ENCODE measurements around the gene MBP.

MBP gene

GRCh38 chr18:77098538-77099174, 33.9 kb downstream of the MBP start:
- no peak for TF ChIP-seq CTCF (conservative IDR thresholded peaks at IDR 0.05; ENCODE audit: low read depth, low read length)
- H3K4me3 ChIP-seq (ENCODE audit: low read length), result no peak overlapping the region
- no peak for DNase-seq (ENCODE audit: low read depth)

DNA sequence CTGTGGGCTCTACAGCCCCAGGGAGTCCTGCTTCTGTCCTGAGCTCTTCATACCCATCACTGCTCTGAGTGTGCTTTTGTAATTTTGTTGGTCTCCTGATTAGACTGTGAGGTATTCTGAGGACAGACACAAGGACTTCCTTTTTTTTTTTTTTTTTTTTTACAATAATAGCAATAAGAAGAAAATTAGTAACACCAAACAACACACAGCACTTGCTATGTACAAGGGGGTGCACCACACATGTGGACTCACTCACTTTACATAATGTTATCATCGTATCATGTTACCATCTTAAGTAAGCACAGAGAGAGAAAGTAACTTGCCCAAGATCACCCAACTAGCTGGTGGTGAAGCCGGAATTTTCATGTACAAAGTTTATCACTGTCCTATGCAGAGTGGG, 34.6 kb downstream of the MBP start:
- no peak for TF ChIP-seq CTCF (conservative IDR thresholded peaks at IDR 0.05; ENCODE audit: low read depth, low read length)

GRCh38 chr18:77096936-77097886, 35.4 kb downstream of the MBP start:
- no peak overlapping the region for H3K4me3 ChIP-seq (ENCODE audit: low read length)
- DNase-seq (ENCODE audit: low read depth), result no peak
- no peak for TF ChIP-seq CTCF (conservative IDR thresholded peaks at IDR 0.05; ENCODE audit: low read depth, low read length)

More for the DNA sequence above, 34.6 kb downstream of the MBP start:
- H3K4me3 ChIP-seq (ENCODE audit: low read length), result no peak overlapping the region
- no peak for DNase-seq (ENCODE audit: low read depth)

DNA sequence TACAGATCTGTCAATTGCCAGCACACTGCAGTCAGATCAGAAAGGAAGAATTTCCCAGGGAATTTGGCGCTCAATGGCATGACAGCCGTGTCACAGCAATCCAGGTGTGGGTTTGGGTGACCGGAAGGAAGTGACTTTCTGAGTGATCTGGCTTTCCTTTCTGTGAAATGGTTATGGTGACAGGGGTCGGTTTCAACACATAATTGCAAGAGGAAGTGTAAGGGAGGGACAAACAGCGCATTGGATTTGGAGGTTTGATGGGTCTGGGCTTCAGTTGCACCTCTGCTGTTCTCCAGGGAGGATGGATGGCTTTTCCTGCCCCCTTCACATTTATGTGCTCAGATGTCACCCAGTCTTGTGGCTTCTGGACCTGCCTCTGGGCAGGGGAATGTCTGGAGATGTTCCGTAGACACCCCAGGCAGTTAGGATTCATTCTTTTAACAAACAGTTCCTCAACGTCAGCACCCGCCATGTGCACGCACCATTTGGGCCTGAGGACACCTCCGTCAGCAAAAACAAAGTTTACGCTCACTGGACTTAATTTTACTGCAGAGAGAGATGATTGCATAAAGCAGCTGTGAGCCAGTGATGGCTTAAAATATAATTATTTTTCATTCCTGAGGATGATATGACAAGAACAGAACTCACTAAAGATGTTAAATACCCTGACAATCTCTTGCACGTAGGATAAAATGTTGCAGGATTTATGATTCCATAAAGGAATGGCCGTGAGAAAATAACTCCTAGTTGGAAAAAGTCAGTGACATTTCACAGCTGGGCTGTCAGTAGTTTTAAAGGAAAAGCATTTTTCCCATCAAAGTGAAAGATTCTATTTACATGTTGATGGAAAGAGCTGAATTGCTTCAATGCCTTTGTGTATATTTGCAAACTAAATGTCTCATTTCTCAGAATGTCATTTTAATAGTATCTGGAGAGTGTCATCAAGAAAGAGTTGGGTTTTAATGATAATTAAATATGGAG, 36.9 kb downstream of the MBP start:
- DNase-seq (ENCODE audit: low read depth), result no peak
- TF ChIP-seq CTCF (conservative IDR thresholded peaks at IDR 0.05; ENCODE audit: low read depth, low read length), result no peak

DNA sequence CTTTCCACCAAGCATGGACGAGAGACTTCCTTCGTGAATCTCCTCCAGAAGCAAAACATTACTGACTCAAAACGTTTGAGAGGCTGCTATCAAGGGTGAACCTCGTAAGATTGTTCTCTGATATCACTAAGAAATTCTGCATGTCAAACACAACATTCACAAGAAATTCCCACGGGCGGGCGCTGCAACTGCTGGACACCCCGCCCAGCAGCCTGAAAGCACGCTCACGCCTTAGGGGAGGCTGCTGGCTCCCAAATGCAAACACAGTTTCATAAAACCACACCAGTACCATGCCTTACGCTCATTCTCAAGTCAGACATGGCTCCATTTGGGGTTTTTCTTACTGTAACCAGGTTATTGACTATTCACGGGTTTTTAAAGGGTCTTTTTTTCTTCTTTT, 39.0 kb downstream of the MBP start:
- H3K4me3 ChIP-seq (ENCODE audit: low read length), result no peak overlapping the region
- no peak for DNase-seq (ENCODE audit: low read depth)
- no peak for TF ChIP-seq CTCF (conservative IDR thresholded peaks at IDR 0.05; ENCODE audit: low read depth, low read length)

More for the DNA sequence above, 36.9 kb downstream of the MBP start:
- no peak overlapping the region for H3K4me3 ChIP-seq (ENCODE audit: low read length)

DNA sequence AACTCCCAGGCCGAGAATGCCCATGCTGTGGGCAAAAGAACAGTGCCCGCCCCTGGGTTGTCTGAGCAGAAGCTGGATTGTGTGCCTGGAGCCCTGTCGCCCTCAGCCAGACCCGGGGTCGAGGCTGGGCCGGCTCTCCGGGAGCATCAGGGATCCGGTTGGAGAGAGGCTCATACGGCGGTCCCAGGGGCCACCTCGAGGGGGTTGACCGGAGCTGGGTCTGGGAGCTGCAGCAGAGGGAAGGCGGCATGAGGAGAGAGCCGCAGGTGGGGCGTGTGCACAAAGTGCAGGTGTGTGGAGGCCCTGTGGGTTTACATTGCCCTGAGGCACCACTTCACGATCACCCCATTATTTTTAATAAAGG, 39.5 kb downstream of the MBP start:
- H3K4me3 ChIP-seq (ENCODE audit: low read length), result no peak overlapping the region
- no peak for TF ChIP-seq CTCF (conservative IDR thresholded peaks at IDR 0.05; ENCODE audit: low read depth, low read length)
- no peak for DNase-seq (ENCODE audit: low read depth)
